Bone marrow (tissue), 2 donors: Measurements from ENCODE around the gene CTNNA3.

Experiments
- DNase-seq, 2 donors: peaks; one replicate each; lab custom pipeline; 2025; lab: John Stamatoyannopoulos, UW

Gene CTNNA3

GRCh38 chr10:66649626-66650025 is 1046.4 kb downstream of the CTNNA3 start:
- no peak for DNase-seq

DNA sequence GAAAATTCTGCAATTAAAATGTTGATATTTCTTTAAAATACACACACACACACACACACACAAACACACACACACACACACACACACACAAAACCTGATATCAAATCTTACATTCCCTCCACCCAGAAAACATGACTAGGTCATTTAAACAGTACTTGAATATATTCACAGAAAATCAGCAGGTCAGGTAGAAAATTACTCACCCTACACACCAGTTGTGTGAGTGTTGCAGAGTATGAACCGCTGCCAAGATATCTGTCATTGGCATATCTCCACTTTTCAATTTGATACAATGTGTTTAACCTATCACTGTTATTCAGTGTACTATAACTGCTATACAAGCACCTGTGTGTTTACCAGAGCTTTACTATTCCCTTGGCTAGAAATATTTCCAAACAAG is 1053.8 kb downstream of the CTNNA3 start:
- no peak for DNase-seq

DNA sequence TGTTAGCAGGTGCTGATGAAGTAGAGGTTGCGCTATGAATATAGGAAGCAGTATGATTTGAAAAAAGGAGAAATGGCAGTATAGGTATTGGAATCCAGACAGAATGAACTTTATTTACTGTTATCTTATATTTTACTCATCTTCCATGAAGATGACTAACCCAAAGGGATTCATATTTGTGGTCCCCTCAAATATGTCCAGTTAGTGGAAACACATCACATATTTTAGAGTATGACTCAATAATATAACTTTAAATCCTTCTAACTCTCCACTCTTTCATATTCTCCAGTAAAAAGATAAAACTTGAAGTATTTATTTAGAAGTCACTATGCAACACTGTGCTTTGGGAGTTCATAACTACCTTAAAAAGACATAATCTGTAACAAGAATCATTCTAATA is 1056.6 kb downstream of the CTNNA3 start:
- no peak for DNase-seq

DNA sequence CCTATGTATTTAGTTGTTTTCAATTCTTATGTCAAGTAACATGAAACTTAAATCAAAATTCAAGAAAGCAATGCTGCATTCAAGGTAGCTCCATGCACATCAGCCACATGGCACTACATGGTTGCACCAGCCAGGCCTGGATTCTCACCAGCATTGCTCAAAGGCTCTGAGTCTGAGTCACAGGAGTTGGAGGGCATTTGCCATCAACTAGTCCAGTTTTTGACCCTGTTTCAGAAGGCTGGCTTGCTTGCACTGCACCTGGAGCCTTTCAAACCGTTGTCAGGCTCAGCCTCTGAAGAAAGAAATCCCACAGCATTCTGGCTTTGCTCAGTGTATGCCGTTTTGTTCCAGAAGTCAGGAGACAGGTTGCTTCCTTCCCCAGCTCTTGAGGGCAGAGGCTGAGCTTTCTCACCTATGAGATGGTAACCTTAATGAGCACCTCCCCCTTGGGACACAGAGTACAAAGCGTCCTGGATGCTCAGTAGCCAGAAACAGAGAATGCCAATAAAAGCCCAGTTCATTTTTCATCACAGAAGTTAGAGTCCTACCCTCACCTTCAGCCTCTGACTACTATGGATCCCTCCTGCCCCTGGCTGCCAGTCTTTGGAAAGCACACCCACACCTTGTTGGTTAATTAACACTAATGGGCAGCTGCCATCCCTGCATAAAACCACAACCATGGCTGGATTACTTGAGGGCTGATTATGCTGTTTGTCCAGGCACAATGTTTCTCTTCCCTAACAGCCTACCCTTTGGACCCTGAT is 1058.5 kb downstream of the CTNNA3 start:
- DNase-seq = no peak

GRCh38 chr10:66629996-66630395 is 1066.0 kb downstream of the CTNNA3 start:
- DNase-seq = no peak

DNA sequence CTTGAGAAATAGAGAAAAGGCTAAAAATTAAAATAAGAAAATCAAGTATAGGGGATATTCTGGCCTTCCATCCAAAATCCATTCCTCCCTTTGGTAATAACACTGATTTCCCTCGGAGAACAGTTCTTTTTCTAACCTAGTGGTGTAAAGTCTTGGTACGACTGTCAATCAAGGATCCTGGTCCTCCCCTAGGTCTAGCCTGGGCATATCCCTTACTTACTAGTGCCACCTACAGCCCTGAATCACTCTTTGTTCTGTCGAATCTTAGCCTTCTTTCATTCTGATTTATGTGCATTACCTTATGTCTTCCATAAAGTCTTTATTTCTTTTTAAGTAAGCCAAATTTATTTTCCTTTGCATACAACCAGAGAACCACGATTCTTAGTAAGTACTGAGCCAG is 1068.8 kb downstream of the CTNNA3 start:
- DNase-seq = no peak

DNA sequence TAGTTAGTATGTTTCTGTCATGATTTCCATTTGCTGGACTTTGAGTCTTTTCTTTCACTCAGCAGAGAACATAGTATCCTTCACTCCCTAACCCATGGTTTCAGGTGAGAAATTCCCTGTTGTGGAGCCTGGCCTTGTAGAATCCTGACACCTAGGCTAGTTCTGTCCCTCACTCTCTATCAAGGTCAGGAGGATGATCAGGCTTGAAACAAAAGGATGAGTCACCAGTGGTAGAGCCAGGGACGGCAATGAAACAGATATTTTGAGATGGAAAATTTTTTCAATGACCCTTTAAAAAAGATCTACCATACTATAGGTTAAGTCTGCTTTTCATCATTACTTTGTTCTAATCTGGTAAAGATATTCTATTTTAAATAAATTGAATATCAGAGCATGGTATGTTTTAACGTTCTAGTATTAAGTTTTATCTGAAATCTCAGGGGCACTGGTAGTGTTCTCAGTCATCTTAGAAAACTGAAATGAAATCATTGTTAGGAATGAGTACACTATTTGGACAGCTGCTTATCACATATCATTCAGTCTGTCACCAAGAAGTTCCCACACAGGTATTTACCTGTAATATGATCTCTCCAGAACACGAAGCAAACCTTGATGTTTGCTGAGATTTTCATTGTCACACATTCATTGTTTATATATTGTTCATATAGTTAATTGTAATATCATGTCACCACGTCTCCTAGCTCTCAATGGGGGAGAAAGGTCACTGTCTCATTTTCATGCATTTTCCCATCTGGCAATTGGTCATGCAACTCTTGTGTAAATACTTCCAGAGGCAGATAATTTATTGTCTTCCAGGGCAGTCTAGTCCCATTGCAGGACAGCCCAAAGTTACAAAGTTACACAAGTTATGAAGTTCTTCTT is 1070.0 kb downstream of the CTNNA3 start:
- no peak for DNase-seq

DNA sequence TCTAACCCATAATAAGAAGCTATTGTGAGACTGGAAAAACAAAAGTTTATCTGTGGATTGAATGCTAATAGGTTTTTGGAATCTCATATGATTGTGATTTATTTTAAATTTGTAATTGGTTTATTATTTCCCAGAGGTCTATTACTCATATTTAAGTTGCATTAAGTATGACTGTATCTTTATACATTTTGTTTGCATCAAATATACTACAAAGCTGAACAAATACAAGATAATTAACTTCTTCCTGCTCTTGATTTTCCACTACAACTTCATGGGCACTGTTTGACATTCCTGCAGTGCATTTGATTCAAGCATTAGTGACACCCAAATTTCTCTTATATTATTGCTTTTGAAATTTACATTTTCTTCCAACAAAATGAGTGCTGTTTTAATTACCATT is 1073.9 kb downstream of the CTNNA3 start:
- DNase-seq = no peak

GRCh38 chr10:66604195-66604594 is 1091.8 kb downstream of the CTNNA3 start:
- DNase-seq = no peak

GRCh38 chr10:66591865-66592264 is 1104.1 kb downstream of the CTNNA3 start:
- no peak for DNase-seq

- no peak for DNase-seq
Observed at GRCh38 chr10:66587680-66588050, 1108.3 kb downstream of the CTNNA3 start.

DNA sequence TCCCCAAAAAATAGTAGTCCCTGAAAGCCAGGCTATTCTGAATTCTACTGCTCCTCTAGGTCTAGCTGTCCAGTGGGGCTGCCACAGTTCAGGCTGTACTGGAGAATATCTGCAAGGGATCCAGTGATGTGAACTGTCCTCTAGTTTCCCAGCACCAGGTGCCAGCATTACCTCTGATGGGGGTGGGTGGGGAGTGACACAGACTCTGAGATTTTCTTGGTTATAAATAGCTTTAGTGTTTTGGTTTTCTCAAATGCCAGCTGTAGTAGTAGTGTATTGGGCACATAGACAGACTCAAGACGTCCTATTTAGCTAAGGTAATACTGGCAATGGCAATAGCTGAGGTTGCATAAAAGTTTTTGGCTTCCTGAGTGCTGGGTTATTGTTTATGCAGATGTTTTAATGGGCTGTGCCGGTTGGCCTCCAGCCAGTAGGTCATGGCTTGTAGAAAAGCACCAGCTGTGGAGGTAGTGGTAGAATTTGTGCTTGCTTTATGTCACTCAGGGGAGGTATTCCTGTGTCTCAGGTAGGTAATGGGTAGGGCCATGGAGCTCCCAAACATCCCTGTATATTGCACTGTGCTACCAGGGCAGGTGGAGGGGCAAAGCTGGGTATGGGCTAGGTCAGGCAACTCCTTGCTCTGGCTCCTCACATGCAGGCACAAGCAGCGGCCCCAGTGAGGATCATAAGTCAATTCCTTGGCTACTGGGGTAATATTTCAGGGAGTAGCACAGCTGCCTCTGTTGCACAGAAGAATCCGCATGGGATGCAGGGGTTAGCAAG is 1108.9 kb downstream of the CTNNA3 start:
- DNase-seq = no peak

DNA sequence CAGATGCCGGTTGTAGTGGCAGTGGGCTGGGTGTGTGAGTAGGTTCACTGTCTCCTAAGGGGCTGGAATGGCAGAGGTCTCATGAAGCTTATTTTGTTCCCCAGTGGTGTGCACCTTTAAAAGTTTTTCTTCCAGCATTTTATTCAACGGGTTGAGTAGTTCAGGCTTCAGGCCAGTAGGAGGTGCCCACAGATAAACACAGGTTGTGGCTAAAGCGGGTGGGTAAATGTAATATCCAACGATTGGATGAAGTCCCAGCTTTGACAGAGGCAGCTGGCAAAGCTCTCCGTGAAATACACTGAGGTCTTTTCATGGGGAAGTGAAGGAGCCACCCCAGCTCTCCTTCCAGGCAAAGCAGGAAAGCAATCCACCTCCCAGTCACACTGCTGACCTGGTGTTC is 1109.9 kb downstream of the CTNNA3 start:
- DNase-seq = no peak

DNA sequence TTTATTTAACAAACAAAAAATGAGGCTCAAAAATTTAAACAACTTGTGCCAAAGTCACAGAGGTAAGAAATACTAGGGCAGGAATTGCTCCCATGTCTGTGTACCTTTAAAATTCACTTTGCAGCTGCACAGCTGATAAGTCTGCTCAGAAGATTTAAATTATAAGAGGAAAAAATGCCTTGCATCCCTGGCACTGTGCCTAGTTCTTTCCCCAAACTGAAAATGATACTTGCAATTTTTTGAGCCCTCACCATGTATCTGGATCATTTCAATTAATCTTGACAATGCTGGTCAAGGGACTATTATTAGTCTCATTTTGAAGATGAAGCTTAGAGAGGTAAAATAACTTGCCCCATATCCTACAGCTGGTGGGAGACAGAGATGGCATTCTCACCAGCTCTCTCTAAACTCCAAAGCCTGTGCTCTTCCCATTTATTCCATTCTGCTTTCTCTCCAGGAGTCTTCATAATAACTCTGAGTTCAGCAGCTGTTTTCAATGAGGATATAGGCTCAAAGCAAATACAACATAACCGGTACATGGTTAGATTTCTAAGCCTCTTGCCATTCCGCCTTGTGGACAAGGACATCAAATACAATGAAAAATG is 1120.6 kb downstream of the CTNNA3 start:
- DNase-seq = no peak

GRCh38 chr10:66572700-66573099 is 1123.3 kb downstream of the CTNNA3 start:
- no peak for DNase-seq

DNA sequence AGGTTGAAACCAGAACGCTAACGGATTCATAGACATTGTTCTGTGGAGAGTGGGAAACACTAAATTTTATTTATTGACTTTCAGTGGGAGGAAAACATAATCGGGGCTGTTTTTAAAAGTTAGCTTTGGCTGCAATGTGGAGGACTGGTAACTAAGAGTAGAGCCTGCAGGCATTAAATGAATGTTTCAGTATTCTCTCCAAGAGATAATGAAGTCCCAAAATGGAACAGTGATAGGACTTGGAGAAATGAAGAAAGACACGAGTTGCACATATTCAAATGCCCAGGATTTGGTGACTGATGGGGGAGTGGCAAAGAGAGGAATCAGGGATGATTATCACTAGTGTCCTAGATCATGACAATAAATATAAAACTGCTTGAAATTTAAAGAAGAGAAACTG is 1130.0 kb downstream of the CTNNA3 start:
- DNase-seq = no peak

GRCh38 chr10:66564287-66564686 is 1131.7 kb downstream of the CTNNA3 start:
- DNase-seq = no peak

DNA sequence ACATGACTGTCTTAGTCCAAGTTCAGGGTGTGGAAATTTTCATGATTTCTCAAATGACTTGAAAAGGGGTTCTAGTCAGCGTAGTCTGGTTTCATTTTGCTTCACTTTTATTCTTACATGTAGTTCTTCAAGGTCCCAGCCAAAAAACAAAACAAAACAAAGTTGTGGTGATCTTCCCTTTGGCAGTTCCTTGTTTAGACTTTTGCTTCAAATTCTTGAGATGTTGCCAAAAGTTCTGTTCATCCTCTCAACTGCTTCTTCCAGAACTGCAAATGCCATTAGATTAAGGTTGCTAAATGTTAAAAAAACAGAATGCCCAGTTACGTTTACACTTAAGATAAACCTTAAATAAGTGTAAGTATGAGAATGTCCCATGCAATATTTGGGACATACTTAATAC is 1140.9 kb downstream of the CTNNA3 start:
- DNase-seq = no peak

GRCh38 chr10:66552331-66552730 is 1143.7 kb downstream of the CTNNA3 start:
- no peak for DNase-seq

GRCh38 chr10:66550351-66550750 is 1145.6 kb downstream of the CTNNA3 start:
- no peak for DNase-seq

DNA sequence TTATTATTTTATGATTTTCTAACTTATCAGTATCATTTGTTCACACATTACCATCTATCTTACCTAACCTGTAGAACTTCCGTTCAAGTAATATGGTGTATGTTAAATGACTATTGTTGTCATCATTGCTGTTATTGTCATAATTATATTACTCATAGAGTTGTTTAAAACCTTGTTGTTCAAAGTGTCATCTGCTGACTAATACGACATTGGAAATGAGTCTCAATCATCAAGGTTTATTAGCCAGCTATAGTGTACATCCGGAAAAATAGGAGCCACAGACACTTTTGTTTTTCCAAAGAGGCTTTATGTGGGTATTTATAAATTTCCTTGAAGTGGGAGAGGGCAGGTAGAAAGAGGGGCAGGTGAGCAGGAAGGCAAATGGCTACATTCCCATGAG is 1157.1 kb downstream of the CTNNA3 start:
- DNase-seq = no peak

GRCh38 chr10:66538371-66538770 is 1157.6 kb downstream of the CTNNA3 start:
- no peak for DNase-seq
